AG10803 (cell line): ENCODE results near the gene MAS1.
"Not testable (repeated sequence)": the region's sequence is repeated elsewhere in the genome, so short reads cannot be mapped to it uniquely, and the experiment has no call there.

ENCODE experiments used
- DNase-seq: peaks from one replicate; pipeline ENCODE4 v3.0.0; 2010; ENCODE audit warnings: low read depth
- H3K4me3 ChIP-seq: 2 replicates; pipeline ENCODE4 v1.5.1; 2011; ENCODE audit warnings: mild to moderate bottlenecking, low read length, control low read depth
- TF ChIP-seq, protein P1 (sequence below): conservative IDR thresholded peaks from 2 replicates; pipeline ENCODE4 v1.5.1; 2011; ENCODE audit warnings: mild to moderate bottlenecking, low read length, control low read depth, inconsistent platforms

The MAS1 gene

DNA sequence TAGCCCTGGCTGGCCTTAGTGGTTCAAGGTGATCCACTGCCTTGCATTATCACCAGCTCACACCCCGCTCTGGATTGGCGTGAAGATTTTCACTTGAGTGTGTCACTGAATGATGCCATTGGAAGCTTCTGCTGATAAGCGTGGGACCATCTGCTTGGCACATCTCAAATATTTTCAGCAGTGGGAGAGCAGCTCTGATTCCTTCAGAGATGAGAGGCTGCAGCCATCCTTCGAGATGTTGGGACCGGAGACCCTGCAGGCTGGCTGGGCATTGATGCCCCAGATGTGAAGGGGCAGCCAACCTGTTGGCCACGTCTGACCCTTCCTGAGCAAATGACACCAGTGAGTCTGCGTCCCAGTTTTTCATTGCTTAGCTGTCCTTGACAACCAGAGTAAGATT, at the start of gene MAS1:
TSS of gene MAS1 (plus strand) at position 197 of the 400 bp plus-strand sequence. CDS start 15,968 bp downstream, outside the sequence.
- no peak for DNase-seq
- TF ChIP-seq, protein P1, sequence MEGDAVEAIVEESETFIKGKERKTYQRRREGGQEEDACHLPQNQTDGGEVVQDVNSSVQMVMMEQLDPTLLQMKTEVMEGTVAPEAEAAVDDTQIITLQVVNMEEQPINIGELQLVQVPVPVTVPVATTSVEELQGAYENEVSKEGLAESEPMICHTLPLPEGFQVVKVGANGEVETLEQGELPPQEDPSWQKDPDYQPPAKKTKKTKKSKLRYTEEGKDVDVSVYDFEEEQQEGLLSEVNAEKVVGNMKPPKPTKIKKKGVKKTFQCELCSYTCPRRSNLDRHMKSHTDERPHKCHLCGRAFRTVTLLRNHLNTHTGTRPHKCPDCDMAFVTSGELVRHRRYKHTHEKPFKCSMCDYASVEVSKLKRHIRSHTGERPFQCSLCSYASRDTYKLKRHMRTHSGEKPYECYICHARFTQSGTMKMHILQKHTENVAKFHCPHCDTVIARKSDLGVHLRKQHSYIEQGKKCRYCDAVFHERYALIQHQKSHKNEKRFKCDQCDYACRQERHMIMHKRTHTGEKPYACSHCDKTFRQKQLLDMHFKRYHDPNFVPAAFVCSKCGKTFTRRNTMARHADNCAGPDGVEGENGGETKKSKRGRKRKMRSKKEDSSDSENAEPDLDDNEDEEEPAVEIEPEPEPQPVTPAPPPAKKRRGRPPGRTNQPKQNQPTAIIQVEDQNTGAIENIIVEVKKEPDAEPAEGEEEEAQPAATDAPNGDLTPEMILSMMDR: no peak
- no peak within 1 kb of the TSS for H3K4me3 ChIP-seq

DNA sequence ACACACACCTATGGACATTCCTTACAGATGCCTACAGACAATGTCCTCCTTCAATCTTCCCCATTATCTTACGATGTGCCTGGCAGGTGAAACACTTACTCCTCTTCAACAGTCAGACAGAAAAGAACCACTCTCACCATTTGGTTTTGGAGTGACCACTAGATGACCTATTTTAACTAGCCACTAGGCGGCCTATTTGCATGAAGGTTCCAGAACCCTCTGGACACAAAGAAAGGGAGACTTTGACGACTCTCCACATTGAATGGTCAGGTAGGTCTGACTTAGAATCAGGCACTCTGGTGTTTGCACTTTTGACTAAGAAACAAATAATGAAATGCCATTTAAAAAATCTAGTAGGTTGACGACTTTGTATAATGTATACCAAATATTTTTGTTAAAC, 48.8 kb upstream of the MAS1 start:
- no peak overlapping the region for H3K4me3 ChIP-seq
- no peak for DNase-seq
- TF ChIP-seq, protein P1: peak; percentile 42

DNA sequence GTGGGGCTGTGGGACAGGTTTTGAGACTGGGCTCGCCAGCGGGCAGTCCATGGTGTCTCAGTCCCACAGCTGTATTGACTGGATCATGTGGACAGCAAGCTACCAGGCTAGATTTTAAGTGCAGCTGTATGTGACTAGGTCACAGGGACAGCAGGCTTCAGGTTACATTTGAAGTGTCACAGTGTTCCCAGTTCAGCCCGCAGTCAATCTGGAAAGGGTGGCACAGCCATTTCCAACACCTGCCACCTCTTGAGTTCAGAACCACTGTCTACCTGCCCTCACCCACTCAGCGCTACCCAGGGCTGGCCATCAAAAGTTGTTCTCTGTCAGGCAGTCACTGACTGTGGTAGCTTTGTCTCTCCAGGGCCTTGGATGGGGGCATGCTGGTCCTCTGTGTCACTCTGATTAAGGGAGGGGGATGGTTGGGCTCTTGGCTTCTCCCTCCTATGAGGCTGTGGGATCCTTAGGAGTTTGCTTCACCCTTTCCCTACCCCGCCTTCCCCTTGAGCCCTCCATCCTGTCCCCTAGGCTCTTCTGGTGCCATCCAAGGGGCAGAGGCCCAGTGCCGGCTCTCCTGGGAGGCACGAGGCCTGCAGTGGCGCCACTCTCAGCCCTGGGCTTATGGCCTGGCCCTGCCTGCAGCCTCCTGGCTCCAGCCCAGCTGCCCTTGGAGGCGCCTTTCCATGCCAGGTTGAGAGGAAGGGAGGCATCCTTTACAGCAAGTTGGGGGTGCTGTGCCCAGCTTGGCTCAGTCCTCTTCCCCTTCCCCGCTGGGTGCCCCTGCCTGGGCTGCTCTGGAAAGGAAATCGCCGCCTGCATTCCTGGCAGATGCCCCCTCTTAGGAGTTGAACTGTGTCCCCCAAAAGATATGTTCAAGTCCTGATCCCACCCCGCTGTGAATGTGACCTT, 45.8 kb upstream of the MAS1 start:
- TF ChIP-seq, protein P1: no peak
- H3K4me3 ChIP-seq: no peak overlapping the region
- no peak for DNase-seq

DNA sequence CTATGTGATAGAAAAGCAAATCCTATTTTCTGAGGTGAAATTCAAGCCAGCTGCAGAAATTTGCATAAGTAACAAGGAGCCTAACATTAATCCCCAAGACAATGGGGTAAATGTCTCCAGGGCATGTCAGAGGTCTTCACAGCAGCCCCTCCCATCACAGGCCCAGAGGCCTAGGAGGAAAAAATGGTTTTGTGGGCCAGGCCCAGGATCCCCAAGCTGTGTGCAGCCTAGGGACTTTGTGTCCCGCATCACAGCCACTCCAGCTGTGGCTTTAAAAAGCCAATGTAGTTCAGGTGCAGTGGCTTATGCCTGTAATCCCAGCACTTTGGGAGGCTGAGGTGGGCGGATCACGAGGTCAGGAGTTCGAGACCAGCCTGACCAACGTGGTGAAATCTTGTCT, 42.2 kb upstream of the MAS1 start:
- not testable (repeated sequence) for H3K4me3 ChIP-seq, DNase-seq

GRCh38 chr6:159849851-159850250, 40.9 kb upstream of the MAS1 start:
- not testable (repeated sequence) for H3K4me3 ChIP-seq, DNase-seq

DNA sequence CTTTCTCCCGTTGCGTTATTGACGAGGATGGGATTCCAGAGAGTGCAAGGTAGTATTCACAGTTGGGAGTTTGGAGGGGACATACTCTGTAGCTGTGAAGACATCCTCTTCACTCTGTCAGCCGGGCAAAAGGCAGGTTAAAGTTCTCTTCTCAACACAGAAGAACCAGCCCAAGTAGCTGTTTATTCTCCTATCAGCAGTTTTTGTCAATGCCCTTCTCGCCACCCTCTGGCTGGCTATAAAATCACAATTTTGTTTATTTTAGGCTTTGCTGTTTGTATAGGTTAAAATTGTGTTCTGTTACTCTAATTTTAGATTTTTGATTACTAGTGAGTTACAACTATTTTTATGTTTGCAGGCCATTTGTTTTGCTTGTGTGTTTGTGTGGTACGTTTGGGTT, 37.9 kb upstream of the MAS1 start:
- TF ChIP-seq, protein P1: peak; percentile 49

GRCh38 chr6:159853754-159854153, 37.0 kb upstream of the MAS1 start:
- H3K4me3 ChIP-seq: no peak overlapping the region
- TF ChIP-seq, protein P1: no peak
- DNase-seq: no peak

More for the DNA sequence above, 37.9 kb upstream of the MAS1 start:
- no peak overlapping the region for H3K4me3 ChIP-seq
- DNase-seq: peak; percentile 29

GRCh38 chr6:159854959-159855358, 35.8 kb upstream of the MAS1 start:
- no peak for DNase-seq
- no peak overlapping the region for H3K4me3 ChIP-seq
- TF ChIP-seq, protein P1: no peak
